GM23338 (cell line): ENCODE results near the gene BCR. TPM values are rescaled to one million over a fixed set of nuclear protein-coding genes. Genes with fewer than 3 reads are reported as not detected.

Source experiments
- ATAC-seq: fragments of 200-7000 bp; cut with Tn5 transposase; 3 replicates; pipeline ENCODE4 v1.9.1; 2020
- DNase-seq: peaks from one replicate; pipeline ENCODE4 v3.0.0-alpha.2; 2015; ENCODE audit warnings: low spot score
- H2AFZ ChIP-seq: fragments of 200-600 bp; sonication (generic); 2 replicates; pipeline ENCODE4 v1.8.0; 2016; ENCODE audit warnings: antibody characterized with exemption, mild to moderate bottlenecking, moderate library complexity
- H3F3A ChIP-seq: fragments of 200-600 bp; sonication (generic); replicated peaks from 2 replicates; pipeline ENCODE4 v1.8.0; 2017; ENCODE audit warnings: antibody characterized with exemption, mixed run types, low read depth
- H3K27ac ChIP-seq: fragments of 200-600 bp; sonication (generic); 2 replicates; pipeline ENCODE4 v1.6.1; 2016; ENCODE audit warnings: low read depth
- H3K27me3 ChIP-seq: fragments of 200-600 bp; sonication (generic); 2 replicates; pipeline ENCODE4 v1.8.0; 2016; ENCODE audit warnings: mild to moderate bottlenecking, mixed run types, moderate library complexity; ENCODE audit not compliant: insufficient read depth
- H3K36me3 ChIP-seq: fragments of 200-600 bp; sonication (generic); 2 replicates; pipeline ENCODE4 v1.8.0; 2016; ENCODE audit warnings: mild to moderate bottlenecking; ENCODE audit not compliant: insufficient read depth
- H3K4me1 ChIP-seq: fragments of 200-600 bp; sonication (generic); 2 replicates; pipeline ENCODE4 v1.8.0; 2016; ENCODE audit warnings: mild to moderate bottlenecking, moderate library complexity; ENCODE audit not compliant: insufficient read depth
- H3K4me2 ChIP-seq: fragments of 200-600 bp; sonication (generic); 2 replicates; pipeline ENCODE4 v1.7.1; 2017; ENCODE audit warnings: mixed run types
- H3K4me3 ChIP-seq: fragments of 200-600 bp; sonication (generic); 2 replicates; pipeline ENCODE4 v1.6.1; 2016; ENCODE audit warnings: mixed run types
- H3K79me2 ChIP-seq: fragments of 200-600 bp; sonication (generic); replicated peaks from 2 replicates; pipeline ENCODE4 v1.8.0; 2017; ENCODE audit warnings: mild to moderate bottlenecking; ENCODE audit not compliant: insufficient read depth
- H3K9me2 ChIP-seq: fragments of 200-600 bp; sonication (generic); 2 replicates; pipeline ENCODE4 v1.8.0; 2017; ENCODE audit not compliant: insufficient read depth
- H4K20me1 ChIP-seq: fragments of 200-600 bp; sonication (generic); replicated peaks from 2 replicates; pipeline ENCODE4 v1.8.0; 2017; ENCODE audit warnings: mild to moderate bottlenecking; ENCODE audit not compliant: insufficient read depth
- H3K27ac Mint-ChIP-seq: 2 replicates; pipeline ENCODE4 v1.8.0; 2020; ENCODE audit warnings: inconsistent platforms, mild to moderate bottlenecking, moderate library complexity, mixed read lengths
- H3K27me3 Mint-ChIP-seq: 3 replicates; pipeline ENCODE4 v1.8.0; 2022; ENCODE audit warnings: low read depth, mild to moderate bottlenecking, moderate library complexity, mixed read lengths, inconsistent platforms; ENCODE audit not compliant: insufficient read depth, poor library complexity
- H3K36me3 Mint-ChIP-seq: 3 replicates; pipeline ENCODE4 v1.8.0; 2021; ENCODE audit warnings: low read depth, mild to moderate bottlenecking, inconsistent platforms, moderate library complexity, mixed read lengths
- H3K4me1 Mint-ChIP-seq: 3 replicates; pipeline ENCODE4 v1.8.0; 2020; ENCODE audit warnings: mild to moderate bottlenecking, inconsistent platforms, mixed read lengths
- H3K4me3 Mint-ChIP-seq: 3 replicates; pipeline ENCODE4 v1.8.0; 2021; ENCODE audit warnings: moderate library complexity, mild to moderate bottlenecking, inconsistent platforms, mixed read lengths
- H3K9me3 Mint-ChIP-seq: 3 replicates; pipeline ENCODE4 v1.8.0; 2020; ENCODE audit warnings: moderate library complexity, mild to moderate bottlenecking, inconsistent platforms, mixed read lengths
- CREB1 ChIP-seq: fragments of 250-450 bp; sonication (Bioruptor Pico); IDR thresholded peaks from 2 replicates; pipeline ENCODE4 v1.5.0; 2020; ENCODE audit warnings: low read depth, mild to moderate bottlenecking, moderate library complexity
- EZH2 ChIP-seq: fragments of 200-600 bp; sonication (generic); IDR thresholded peaks from one replicate; pipeline ENCODE4 v1.8.0; 2017; ENCODE audit warnings: antibody characterized with exemption, mild to moderate bottlenecking, low read depth; ENCODE audit not compliant: unreplicated experiment
- EZH2phosphoT487 ChIP-seq: fragments of 200-600 bp; sonication (generic); IDR thresholded peaks from one replicate; pipeline ENCODE4 v1.8.1; 2018; ENCODE audit warnings: antibody characterized with exemption; ENCODE audit not compliant: unreplicated experiment
- JUNB ChIP-seq: IDR thresholded peaks from one replicate; pipeline ENCODE4 v1.6.1; 2016; ENCODE audit warnings: antibody characterized with exemption; ENCODE audit not compliant: unreplicated experiment
- NANOG ChIP-seq: IDR thresholded peaks from 2 replicates; pipeline ENCODE4 v1.6.1; 2016; ENCODE audit warnings: antibody characterized with exemption, borderline replicate concordance
- POLR2AphosphoS5 ChIP-seq: IDR thresholded peaks from 2 replicates; pipeline ENCODE4 v1.6.1; 2016; ENCODE audit warnings: antibody characterized with exemption, low read depth
- ZNF114 ChIP-seq: fragments of 250-450 bp; sonication (Bioruptor Pico); IDR thresholded peaks from 2 replicates; pipeline ENCODE4 v1.5.0; 2020; ENCODE audit warnings: mild to moderate bottlenecking, moderate library complexity
- ZNF331 ChIP-seq: fragments of 250-450 bp; sonication (Bioruptor Pico); IDR thresholded peaks from 2 replicates; pipeline ENCODE4 v1.5.0; 2020; ENCODE audit warnings: low read depth, mild to moderate bottlenecking, moderate library complexity
- ZNF462 ChIP-seq: fragments of 250-450 bp; sonication (Bioruptor Pico); IDR thresholded peaks from 2 replicates; pipeline ENCODE4 v1.5.0; 2020; ENCODE audit warnings: mild to moderate bottlenecking, moderate library complexity
- polyA plus RNA-seq: library from polyadenylated mRNA; unstranded; fragments of >200 nt; fragmentation: Nextera tagmentation; extraction: Ambion mirVana; gene quantifications from 2 replicates; pipeline ENCODE4 v1.2.1, GENCODE V29; 2016
- total RNA-seq: library from RNA; depleted of rRNA; stranded (reverse); fragments of >200 nt; shearing (Covaris generic); gene quantifications from 2 replicates; pipeline ENCODE4 v1.2.3, GENCODE V29; 2014
- TF ChIP-seq, protein P1 (sequence below): IDR thresholded peaks from 2 replicates; pipeline ENCODE4 v1.6.1; 2016; ENCODE audit warnings: antibody characterized with exemption
- TF ChIP-seq, protein P2 (sequence below), 2 experiments: fragments of 200-600 bp in 1 of 2; sonication (generic) in 1 of 2; conservative IDR thresholded peaks; 2 replicates each; pipeline versions ENCODE4 v1.5.1 to v1.6.1; 2016 to 2017; ENCODE audit warnings: antibody characterized with exemption in 2 of 2, low read depth in 2 of 2, mild to moderate bottlenecking in 2 of 2, moderate library complexity in 1 of 2

Gene BCR
- total and polyA plus RNA-seq, 2 experiments from 2014 or later: 17.7 to 121 TPM

GRCh38 chr22:23130697-23131096 is 49.6 kb upstream of the BCR start (continued):
- TF ChIP-seq ZNF462 (CRISPR knock-in tag): no peak
- TF ChIP-seq ZNF114 (CRISPR knock-in tag): no peak
- no peak for TF ChIP-seq CREB1 (CRISPR knock-in tag)
- TF ChIP-seq, protein P1, sequence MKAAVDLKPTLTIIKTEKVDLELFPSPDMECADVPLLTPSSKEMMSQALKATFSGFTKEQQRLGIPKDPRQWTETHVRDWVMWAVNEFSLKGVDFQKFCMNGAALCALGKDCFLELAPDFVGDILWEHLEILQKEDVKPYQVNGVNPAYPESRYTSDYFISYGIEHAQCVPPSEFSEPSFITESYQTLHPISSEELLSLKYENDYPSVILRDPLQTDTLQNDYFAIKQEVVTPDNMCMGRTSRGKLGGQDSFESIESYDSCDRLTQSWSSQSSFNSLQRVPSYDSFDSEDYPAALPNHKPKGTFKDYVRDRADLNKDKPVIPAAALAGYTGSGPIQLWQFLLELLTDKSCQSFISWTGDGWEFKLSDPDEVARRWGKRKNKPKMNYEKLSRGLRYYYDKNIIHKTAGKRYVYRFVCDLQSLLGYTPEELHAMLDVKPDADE: no peak
- TF ChIP-seq JUNB: no peak
- no peak for TF ChIP-seq EZH2

DNA sequence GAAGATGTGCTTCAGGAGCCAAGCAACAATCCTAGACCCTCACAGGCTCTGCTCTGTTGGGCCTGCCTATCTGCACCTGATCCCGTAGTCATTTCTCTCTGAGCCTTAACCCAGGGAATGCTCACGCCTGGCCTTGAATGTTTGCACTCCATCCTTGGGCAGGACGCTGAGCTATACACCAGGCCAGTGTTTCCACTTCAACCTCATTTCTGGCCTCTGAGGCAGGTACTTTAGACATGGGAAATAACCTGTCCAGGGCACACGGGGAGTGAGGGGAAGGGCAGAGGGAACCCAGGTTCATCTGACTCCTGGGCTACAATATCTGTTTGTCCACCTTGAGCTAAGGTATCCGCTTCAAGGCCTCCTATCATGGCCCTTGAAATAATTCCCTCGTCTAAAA is 48.4 kb upstream of the BCR start:
- Histone ChIP-seq H3F3A (no peaks in the 10 kb centered on the region), H3K4me1 (peaks cover 4% of the 10 kb centered on the region), H3K79me2 (no peaks in the 10 kb centered on the region), H4K20me1 (no peaks in the 10 kb centered on the region), H3K27me3 (no peaks in the 10 kb centered on the region), H3K36me3 (no peaks in the 10 kb centered on the region), H2AFZ (no peak overlapping the region), H3K27ac (no peak overlapping the region), H3K9me2 (no peaks in the 10 kb centered on the region), H3K4me3 (no peak overlapping the region), H3K4me2 (no peak overlapping the region)
- Mint-ChIP-seq H3K27me3 (peaks cover 10% of the 10 kb centered on the region), H3K4me3 (no peak overlapping the region), H3K9me3 (peaks cover 2% of the 10 kb centered on the region; the same call in 1 of the 3 replicates), H3K4me1 (peaks cover 4% of the 10 kb centered on the region; the same call in 2 of the 3 replicates), H3K36me3 (no peaks in the 10 kb centered on the region), H3K27ac (no peak overlapping the region)
- ATAC-seq: no peak
- no peak for DNase-seq
- TF ChIP-seq, protein P1: no peak
- TF ChIP-seq, protein P2, sequence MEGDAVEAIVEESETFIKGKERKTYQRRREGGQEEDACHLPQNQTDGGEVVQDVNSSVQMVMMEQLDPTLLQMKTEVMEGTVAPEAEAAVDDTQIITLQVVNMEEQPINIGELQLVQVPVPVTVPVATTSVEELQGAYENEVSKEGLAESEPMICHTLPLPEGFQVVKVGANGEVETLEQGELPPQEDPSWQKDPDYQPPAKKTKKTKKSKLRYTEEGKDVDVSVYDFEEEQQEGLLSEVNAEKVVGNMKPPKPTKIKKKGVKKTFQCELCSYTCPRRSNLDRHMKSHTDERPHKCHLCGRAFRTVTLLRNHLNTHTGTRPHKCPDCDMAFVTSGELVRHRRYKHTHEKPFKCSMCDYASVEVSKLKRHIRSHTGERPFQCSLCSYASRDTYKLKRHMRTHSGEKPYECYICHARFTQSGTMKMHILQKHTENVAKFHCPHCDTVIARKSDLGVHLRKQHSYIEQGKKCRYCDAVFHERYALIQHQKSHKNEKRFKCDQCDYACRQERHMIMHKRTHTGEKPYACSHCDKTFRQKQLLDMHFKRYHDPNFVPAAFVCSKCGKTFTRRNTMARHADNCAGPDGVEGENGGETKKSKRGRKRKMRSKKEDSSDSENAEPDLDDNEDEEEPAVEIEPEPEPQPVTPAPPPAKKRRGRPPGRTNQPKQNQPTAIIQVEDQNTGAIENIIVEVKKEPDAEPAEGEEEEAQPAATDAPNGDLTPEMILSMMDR (conservative IDR thresholded peaks at IDR 0.05; ENCODE audit: low read depth in 2 of 2): no peak
- TF ChIP-seq EZH2 (no peak), JUNB (no peak), NANOG (no peak), POLR2AphosphoS5 (no peak), EZH2phosphoT487 (no peak), ZNF114 (CRISPR knock-in tag) (no peak), CREB1 (CRISPR knock-in tag) (no peak), ZNF331 (no peak)
